GM21367 (cell line): ENCODE results near the gene ST6GALNAC3.
"Not testable (repeated sequence)": the region's sequence is repeated elsewhere in the genome, so short reads cannot be mapped to it uniquely, and the experiment has no call there.

Source experiments
- ATAC-seq: cut with Tn5 transposase; IDR thresholded peaks from one replicate; pipeline ENCODE4 v1.9.1; 2021; ENCODE audit not compliant: unreplicated experiment

Gene ST6GALNAC3

DNA sequence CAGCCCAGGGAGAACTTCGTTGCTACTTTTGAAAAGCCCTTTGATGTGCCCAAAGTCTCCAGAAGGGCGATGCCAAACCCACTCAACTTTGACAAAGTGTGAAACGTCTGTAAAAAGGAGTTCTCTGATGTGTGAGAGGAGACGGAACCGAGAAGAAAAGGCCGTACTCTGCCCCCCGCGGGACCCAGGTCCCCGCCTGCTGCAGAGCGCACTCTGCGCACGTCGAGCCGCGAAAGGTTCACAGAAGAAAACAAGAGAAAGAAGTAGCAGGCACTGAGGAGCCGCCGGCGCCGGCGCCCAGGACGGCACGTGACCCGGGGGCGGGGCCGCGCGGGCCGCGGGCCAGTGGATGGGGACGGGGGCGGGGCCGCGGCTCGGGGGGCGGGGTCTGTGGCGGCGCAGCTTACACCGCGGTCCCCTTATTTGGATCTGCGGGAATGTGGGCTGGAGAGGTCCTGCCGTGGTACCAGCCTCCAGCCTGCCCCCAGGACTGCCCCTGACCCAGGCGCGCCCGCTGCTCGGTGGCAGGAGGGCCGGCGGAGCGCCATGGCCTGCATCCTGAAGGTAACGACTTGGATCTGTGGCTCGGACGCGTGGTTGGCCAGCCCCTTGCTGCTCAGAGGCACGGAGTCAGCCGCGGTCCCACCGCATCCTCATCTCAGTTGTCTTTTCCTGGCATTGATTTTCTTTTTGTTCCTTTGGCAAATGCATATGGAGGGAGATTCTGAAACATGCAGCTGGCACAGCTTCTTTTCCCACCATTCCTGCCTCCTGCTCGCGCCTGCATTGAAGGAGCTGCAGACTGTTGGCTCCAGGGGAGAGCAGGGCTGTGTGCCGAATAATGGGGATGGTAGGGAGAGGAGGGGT is at the start of gene ST6GALNAC3:
TSS of gene ST6GALNAC3 (plus strand) at position 426 of the 867 bp plus-strand sequence.
- peak; percentile 80 for ATAC-seq

DNA sequence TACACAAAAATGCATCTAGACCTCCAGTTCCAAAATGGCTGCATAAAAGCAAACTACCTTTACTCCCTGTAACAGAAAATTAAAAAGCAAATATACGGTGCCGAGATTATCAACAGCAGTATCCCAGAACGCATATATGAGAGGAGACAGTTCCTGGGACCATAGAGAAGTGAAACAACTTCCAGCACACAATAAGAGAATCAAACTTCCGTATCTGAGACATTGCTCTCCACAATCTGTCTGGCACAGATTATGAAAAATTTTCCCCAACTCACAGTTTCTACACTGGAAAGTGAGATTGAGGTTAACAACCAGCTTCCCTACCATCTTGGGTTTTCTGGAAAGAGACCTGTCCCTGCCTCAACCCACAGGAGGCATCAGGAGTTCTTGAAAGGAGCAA is 47.2 kb upstream of the ST6GALNAC3 start:
- ATAC-seq, result no peak

- ATAC-seq, result no peak
These were observed 45.2 kb upstream of the ST6GALNAC3 start for GRCh38 chr1:76029331-76029730.

- ATAC-seq, result no peak
These were observed 43.0 kb upstream of the ST6GALNAC3 start for GRCh38 chr1:76031496-76031895.

DNA sequence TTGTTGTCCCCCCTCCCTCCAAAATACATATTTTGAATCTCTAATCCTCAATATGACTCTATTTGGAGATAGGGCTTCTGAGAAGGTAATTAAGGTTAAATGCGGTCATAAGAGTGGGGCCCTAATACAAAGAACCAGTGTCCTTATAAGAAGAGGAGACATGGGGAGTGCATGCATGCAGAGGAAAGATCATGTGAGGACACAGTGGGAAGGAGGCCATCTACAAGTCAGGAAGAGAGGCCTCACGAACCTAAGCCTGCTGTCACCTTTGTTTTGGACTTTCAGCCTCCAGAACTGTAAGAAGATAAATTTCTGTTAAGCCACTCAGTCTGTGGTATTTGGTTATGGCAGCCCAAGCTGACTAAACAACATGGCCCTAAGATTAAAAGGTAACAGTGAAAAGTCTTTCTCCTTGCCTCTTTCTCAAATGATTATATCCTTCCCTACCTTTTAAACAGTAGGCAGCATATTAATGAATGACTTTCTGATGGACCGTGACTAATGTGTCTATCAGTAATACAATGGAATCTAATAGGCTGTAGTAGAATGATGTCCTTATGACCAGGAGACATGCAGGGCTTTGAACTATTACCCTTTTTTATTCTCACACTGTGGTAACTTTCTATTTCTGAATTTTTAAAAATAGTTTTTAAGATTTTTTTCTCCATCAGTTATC is 40.6 kb upstream of the ST6GALNAC3 start:
- no peak for ATAC-seq

DNA sequence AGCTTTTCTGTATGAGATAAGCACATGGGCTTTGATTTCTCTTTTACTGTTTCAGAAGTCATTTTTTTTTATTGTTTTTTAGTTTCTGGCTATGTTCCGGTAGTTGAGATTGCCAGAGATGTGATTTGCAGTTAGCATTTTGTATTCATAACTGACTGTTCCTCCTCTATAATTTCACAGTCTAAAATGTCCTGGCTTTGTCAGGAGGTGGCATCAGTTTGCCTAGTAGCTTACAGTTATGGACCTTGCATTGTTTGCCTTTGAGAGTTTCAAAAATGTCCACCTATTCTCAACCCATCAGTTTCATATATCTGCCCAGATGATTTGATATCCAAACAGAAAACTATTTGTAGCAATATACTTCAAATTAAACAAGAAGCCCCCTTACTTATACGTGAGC is 39.5 kb upstream of the ST6GALNAC3 start:
- ATAC-seq, result no peak

- no peak for ATAC-seq
These were observed 37.2 kb upstream of the ST6GALNAC3 start for GRCh38 chr1:76037324-76037723.

GRCh38 chr1:76038287-76039004 is 36.1 kb upstream of the ST6GALNAC3 start:
- ATAC-seq, result no peak

- ATAC-seq, result no peak
These were observed 28.4 kb upstream of the ST6GALNAC3 start for GRCh38 chr1:76046149-76046548.

GRCh38 chr1:76048219-76048618 is 26.3 kb upstream of the ST6GALNAC3 start:
- ATAC-seq, result no peak

DNA sequence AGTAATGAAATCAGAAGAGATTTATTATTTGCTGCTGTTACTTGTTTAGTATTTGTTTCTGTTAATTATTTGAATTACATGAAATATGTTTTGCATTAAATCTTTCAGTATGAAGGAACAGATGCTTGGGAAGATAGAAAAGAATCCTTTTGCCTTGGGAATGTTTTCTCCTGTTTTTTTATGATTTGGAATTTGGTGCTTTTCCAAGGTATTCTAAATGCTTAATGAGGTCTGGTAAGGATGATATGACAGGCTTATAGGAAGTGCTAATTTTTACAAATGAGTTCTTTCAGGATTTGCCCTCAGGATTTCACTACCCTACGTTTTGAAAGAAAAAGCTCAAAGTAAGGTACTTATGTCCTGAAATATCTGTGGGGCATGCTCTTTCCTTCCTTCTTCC is 25.6 kb upstream of the ST6GALNAC3 start:
- no peak for ATAC-seq

DNA sequence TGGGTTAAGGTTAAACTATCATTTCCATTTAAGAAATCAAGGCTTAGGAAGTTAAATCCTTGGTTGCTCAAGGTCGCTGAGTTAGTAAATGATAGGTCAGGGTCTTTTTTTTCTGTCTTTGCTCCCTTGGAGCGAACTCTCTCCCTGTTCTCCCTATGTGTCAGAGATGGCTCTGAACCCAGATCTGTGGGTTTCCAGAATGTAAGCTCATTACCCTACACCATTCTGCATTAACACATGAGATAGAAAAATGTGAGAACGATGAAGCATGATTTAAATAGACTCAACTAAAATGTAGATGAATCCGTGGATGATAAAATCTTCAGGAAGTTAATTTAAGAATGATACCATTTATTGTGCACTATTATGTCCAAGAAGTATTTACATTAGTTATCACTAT is 25.0 kb upstream of the ST6GALNAC3 start:
- ATAC-seq, result no peak

GRCh38 chr1:76050073-76050472 is 24.5 kb upstream of the ST6GALNAC3 start:
- ATAC-seq, result not testable (repeated sequence)

DNA sequence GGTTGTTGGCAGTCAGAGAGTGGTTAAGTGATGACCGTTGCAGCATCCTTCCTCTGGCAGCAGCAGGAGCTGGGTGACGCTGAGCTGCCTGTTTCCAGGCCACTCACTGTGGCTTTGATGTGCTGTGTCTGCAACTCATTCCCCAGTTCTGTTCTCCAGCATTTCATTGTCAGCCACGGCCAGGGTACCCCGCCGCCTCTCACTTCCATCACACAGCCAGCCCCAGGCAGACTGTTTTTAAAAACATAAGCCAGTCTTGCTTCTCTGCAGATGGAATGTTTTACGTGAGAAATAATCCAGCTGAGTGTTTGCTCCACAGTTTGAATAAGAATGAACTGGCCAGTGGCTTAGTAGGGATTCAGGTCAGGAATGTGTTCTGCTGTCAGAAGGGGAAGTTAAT is 21.5 kb upstream of the ST6GALNAC3 start:
- ATAC-seq, result no peak

DNA sequence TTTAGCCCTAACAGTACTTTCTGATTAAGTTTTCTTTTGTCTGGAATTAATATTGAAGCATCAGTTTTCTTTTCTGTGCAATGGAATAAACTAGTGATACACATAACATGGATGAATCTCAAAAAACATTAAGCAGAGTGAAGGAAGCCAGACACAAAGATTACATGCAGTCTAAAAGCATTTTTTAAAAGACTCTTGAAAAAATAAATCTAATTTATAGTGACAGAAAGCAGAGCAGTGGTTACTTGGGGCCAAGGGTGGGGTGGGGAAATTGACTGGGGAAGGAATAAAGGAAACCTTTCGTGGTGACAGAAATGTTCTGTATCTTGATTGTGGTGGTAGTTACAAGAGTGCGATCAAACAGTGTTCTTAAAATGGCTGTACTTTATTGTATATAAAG is 20.2 kb upstream of the ST6GALNAC3 start:
- no peak for ATAC-seq

DNA sequence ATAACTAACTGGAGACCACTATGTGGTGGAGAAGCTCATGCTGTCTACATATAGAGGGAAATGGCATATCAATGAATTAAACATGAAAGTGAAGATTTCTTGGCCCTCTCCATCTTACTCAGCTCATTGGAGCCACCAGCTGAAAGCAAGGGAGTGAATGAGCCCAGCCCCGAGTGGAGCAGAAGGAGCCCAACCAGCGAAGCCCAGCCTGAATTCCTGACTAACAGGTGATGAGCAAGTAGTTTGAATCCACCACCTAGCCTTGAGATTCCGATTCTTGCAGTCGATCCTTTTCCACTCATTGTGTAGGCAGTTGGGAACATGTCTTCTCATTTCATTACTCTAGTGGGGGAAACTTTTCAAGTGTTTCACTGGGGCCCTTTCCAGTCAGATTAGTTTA is 18.6 kb upstream of the ST6GALNAC3 start:
- no peak for ATAC-seq

GRCh38 chr1:76059451-76059850 is 15.1 kb upstream of the ST6GALNAC3 start:
- ATAC-seq, result no peak

GRCh38 chr1:76065270-76065669 is 9.3 kb upstream of the ST6GALNAC3 start:
- ATAC-seq, result no peak

GRCh38 chr1:76066394-76066793 is 8.2 kb upstream of the ST6GALNAC3 start:
- no peak for ATAC-seq

- no peak for ATAC-seq
These were observed 6.0 kb upstream of the ST6GALNAC3 start for GRCh38 chr1:76068542-76068941.

DNA sequence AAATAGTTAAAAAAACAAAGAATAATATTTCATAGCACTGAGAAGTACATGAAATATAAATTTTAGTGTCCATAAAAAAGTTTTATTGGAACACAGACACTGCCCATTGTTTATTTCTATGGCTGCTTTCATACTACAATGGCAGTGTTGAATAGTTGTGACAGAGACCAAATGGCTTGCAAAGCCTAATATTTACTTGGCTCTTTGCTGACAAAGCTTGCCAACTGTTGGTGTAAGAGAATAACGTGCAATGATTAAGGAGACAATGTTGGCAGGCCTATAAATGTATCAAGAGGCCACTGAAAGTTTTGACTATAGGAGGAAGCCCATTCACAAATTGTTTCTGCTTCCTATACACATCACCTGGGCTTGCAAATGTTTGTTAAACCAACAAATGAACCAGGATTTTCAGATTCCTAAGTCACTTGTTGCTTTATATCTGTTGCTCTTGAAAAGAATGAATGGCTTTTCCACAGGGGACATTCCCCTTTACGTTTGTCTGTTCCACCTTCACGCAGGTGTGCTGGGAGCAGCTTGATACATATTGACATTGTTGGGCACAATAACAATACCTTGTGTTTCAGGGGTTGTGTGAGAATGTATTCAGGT is 5.5 kb upstream of the ST6GALNAC3 start:
- no peak for ATAC-seq
